Common myeloid progenitor, CD34-positive (primary cell): ENCODE data around the gene ZKSCAN1.
"Not testable (repeated sequence)": the region's sequence is repeated elsewhere in the genome, so short reads cannot be mapped to it uniquely, and the experiment has no call there.

ENCODE experiments used
- CTCF ChIA-PET: fragments of 350-600 bp; sonication (Branson Sonifier 250); formaldehyde crosslinking; loops from one replicate; lab custom pipeline; 2021; ENCODE audit warnings: antibody characterized with exemption; lab: Charles Lee
- POLR2A ChIA-PET: fragments of 350-600 bp; sonication (Branson Sonifier 250); formaldehyde crosslinking; loops from one replicate; lab custom pipeline; 2021; ENCODE audit warnings: antibody characterized with exemption; lab: Charles Lee
- DNase-seq, 3 donors: peaks; one replicate each; pipeline versions ENCODE4 v3.0.0 to v3.0.0-alpha.2; 2013
- H3K27ac ChIP-seq, 2 experiments: 1 replicate in 1 of 2; 2 replicates in 1 of 2; pipeline ENCODE4 v1.7.0; 2013; ENCODE audit warnings: inconsistent platforms in 2 of 2, low read length in 2 of 2, mild to moderate bottlenecking in 2 of 2, low read depth in 1 of 2, moderate library complexity in 1 of 2; ENCODE audit not compliant: severe bottlenecking in 2 of 2, insufficient read depth in 1 of 2, poor library complexity in 1 of 2
- H3K27me3 ChIP-seq, 5 experiments: replicated peaks in 2 of 5; 1 replicate in 3 of 5; 2 replicates in 2 of 5; pipeline versions ENCODE4 v1.6.1 to v1.7.0; 2013; ENCODE audit warnings: low read length in 4 of 5, mild to moderate bottlenecking in 2 of 5, moderate library complexity in 2 of 5, inconsistent platforms in 1 of 5; ENCODE audit not compliant: insufficient read depth in 5 of 5, control insufficient read depth in 4 of 5
- H3K36me3 ChIP-seq, 4 experiments: 1 replicate in 2 of 4; 2 replicates in 2 of 4; pipeline versions ENCODE4 v1.6.1 to v1.7.0; 2013; ENCODE audit warnings: low read length in 3 of 4, control low read depth in 1 of 4, mild to moderate bottlenecking in 1 of 4; ENCODE audit not compliant: control insufficient read depth in 4 of 4, insufficient read depth in 4 of 4
- H3K4me1 ChIP-seq, 4 experiments: 1 replicate in 3 of 4; 2 replicates in 1 of 4; pipeline versions ENCODE4 v1.6.1 to v1.7.1; 2013; ENCODE audit warnings: low read length in 3 of 4, mild to moderate bottlenecking in 3 of 4, control low read depth in 1 of 4, inconsistent platforms in 1 of 4, moderate library complexity in 1 of 4; ENCODE audit not compliant: control insufficient read depth in 4 of 4, insufficient read depth in 4 of 4; ENCODE audit errors: control extremely low read depth in 1 of 4
- H3K4me3 ChIP-seq, 7 experiments: 1 replicate in 4 of 7; 2 replicates in 3 of 7; pipeline versions ENCODE4 v1.5.1 to v1.7.0; 2013; ENCODE audit warnings: mild to moderate bottlenecking in 7 of 7, low read length in 6 of 7, moderate library complexity in 6 of 7, inconsistent platforms in 2 of 7, low read depth in 2 of 7, control low read depth in 1 of 7; ENCODE audit not compliant: insufficient read depth in 4 of 7, control insufficient read depth in 1 of 7; ENCODE audit errors: extremely low read depth in 1 of 7
- H3K9me3 ChIP-seq, 5 experiments: 1 replicate in 4 of 5; 2 replicates in 1 of 5; pipeline versions ENCODE4 v1.6.1 to v1.7.1; 2013; ENCODE audit warnings: low read length in 4 of 5, mild to moderate bottlenecking in 2 of 5, inconsistent platforms in 1 of 5, low read depth in 1 of 5, moderate library complexity in 1 of 5; ENCODE audit not compliant: control insufficient read depth in 4 of 5, insufficient read depth in 2 of 5; ENCODE audit errors: control extremely low read depth in 1 of 5
- WGBS: methylation state at CpG from one replicate; pipeline ENCODE4 v1.1.5; 2013; ENCODE audit not compliant: insufficient coverage; 5-methylcytosine and 5-hydroxymethylcytosine counted together

ZKSCAN1 gene

DNA sequence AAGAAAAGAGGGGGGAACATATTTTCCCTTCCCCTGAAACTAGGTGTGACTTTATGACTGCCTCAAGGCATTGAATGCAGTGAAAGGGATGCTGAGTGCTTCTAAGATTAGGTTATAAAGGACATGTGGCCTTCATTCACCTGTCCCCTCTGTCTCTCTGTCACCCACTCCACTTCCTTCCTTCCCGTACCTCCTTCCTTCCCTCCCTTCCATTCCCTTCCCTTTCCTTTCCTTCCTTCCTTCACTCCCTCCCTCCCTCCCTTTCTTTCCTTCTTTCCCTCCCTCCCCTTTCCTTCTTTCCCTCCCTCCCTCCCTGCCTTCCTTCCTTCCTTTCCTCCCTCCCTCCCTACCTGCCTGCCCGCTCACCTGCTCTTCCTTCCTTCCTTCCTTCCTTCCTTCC lies 4.5 kb upstream of the ZKSCAN1 start:
- ChIA-PET CTCF (interaction anchor here (0.6 to 1.2 kb wide), 4 partner anchors 9 to 486 kb away, joined by 3 to 4 read pairs (median 4); no protein-coding TSS in a partner anchor), POLR2A (no interaction called here)
- H3K4me1 ChIP-seq: peaks cover 0 to 25% (median 7%) of the 10 kb centered on the region in 4 experiments
- no peaks in the 10 kb centered on the region for H3K36me3 ChIP-seq
- DNase-seq: no peak
- no peak overlapping the region for H3K27ac ChIP-seq
- no peaks in the 10 kb centered on the region for H3K9me3 ChIP-seq
- no peaks in the 10 kb centered on the region for H3K27me3 ChIP-seq
- no peak overlapping the region for H3K4me3 ChIP-seq
- WGBS: 100% methylated on average over 1 of the region's 2 CpGs

DNA sequence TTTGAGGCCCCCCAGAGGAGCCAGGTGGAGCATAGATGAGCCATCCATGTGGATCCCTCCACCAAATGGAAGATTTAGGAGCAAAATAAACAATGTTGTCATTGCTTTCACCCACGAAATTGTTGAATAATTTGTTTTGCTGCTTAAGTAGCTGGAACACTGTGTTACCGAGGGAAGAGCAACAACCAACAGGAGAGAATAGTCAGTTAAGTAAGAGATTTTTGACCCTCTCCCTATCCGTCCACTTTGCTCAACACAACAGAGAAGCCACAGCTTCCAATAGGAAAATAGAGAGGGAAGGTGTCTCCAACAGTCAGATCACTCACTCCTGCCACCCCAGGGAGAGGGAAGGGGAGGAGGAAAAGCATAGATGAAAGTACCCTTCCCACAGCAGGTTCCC lies 3.9 kb upstream of the ZKSCAN1 start:
- H3K9me3 ChIP-seq: no peaks in the 10 kb centered on the region
- ChIA-PET CTCF (interaction anchor here (1.2 to 1.6 kb wide), 2 partner anchors 8 to 24 kb away, joined by 3 to 4 read pairs; no protein-coding TSS in a partner anchor), POLR2A (no interaction called here)
- H3K27me3 ChIP-seq: no peaks in the 10 kb centered on the region
- no peak for DNase-seq
- H3K36me3 ChIP-seq: no peaks in the 10 kb centered on the region
- peaks cover 0 to 31% (median 11%) of the 10 kb centered on the region in 4 experiments for H3K4me1 ChIP-seq
- 67% methylated on average over 1 of the region's 3 CpGs for WGBS
- H3K4me3 ChIP-seq: no peak overlapping the region
- H3K27ac ChIP-seq: no peak overlapping the region

DNA sequence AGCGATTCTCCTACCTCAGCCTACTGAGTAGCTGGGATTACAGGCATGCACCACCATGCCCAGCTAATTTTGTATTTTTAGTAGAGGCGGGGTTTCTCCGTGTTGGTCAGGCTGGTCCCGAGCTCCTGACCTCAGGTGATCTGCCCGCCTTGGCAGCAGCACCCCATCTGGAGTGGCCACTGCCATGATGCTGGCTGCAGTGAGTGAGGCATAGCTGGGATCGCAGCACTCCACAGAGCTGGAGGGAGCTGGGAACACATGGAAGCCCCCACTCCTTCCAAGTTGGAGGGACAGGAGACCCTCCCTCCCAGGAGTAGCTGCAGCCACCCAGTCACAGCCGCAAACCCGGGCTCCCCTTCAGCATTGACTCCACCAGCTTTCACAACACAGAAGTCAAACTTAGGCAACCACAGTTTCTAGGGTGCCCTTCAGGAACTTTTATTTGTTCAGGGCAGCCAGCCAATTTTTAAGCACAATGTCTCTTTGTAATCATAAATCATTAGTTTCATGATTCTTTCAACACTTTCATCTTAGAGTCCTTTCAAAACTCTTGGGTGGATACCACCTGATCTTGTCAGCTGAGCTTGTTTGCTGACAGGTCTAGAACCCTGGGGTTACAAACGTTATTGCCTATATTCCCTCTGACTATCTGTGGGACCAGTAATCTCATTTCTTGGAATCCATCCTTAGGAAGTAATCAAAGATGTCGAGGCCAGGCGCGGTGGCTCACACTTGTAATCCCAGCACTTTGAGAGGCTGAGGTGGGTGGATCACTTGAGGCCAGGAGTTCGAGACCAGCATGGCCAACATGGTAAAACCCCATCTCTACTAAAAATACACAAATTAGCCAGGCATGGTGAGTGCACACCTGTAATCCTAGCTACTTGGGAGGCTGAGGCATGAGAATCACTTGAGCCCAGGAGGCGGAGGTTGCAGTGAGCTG lies 2.7 kb upstream of the ZKSCAN1 start:
- not testable (repeated sequence) for H3K27ac ChIP-seq, H3K27me3 ChIP-seq, H3K4me3 ChIP-seq, H3K36me3 ChIP-seq, H3K9me3 ChIP-seq
- ChIA-PET POLR2A (interaction anchor here (1.6 kb wide), 1 partner anchor 9 kb away, joined by 5 read pairs; no protein-coding TSS in a partner anchor), CTCF (interaction anchor here (0.8 to 6.4 kb wide), 8 partner anchors 9 to 38 kb away, joined by 3 to 46 read pairs (median 4); no protein-coding TSS in a partner anchor)
- H3K4me1 ChIP-seq: peaks cover 4 to 34% (median 18%) of the 10 kb centered on the region in 4 experiments
- 55% methylated on average over 9 of the region's 14 CpGs for WGBS
- DNase-seq: peak in 2 of 3 donors; percentile 69 to 78

DNA sequence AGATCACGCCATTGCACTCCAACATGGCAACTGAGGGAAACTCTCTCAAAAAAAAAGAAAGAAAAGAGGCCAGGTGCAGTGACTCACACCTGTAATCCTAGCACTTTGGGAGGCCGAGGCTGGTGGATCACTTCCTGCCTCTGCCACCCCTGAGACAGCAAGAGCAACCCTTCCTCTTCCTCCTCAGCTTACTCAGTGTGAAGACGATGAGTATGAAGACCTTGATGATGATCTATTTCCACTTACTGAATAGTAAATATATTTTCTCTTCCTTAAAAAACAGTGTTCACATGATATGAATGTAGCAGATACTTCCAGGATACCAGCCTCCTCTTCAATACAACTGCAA lies 2.1 kb upstream of the ZKSCAN1 start:
- ChIA-PET CTCF (interaction anchor here (0.8 to 6.4 kb wide), 8 partner anchors 10 to 39 kb away, joined by 3 to 46 read pairs (median 4); no protein-coding TSS in a partner anchor), POLR2A (interaction anchor here (1.6 kb wide), 1 partner anchor 10 kb away, joined by 5 read pairs; no protein-coding TSS in a partner anchor)
- Histone ChIP-seq H3K4me1 (peaks cover 4 to 38% (median 19%) of the 10 kb centered on the region in 4 experiments), H3K4me3 (no peak overlapping the region), H3K27me3 (no peaks in the 10 kb centered on the region), H3K36me3 (no peaks in the 10 kb centered on the region), H3K9me3 (no peaks in the 10 kb centered on the region), H3K27ac (no peak overlapping the region)
- no peak for DNase-seq
- WGBS: 100% methylated on average over 1 of the region's 3 CpGs

DNA sequence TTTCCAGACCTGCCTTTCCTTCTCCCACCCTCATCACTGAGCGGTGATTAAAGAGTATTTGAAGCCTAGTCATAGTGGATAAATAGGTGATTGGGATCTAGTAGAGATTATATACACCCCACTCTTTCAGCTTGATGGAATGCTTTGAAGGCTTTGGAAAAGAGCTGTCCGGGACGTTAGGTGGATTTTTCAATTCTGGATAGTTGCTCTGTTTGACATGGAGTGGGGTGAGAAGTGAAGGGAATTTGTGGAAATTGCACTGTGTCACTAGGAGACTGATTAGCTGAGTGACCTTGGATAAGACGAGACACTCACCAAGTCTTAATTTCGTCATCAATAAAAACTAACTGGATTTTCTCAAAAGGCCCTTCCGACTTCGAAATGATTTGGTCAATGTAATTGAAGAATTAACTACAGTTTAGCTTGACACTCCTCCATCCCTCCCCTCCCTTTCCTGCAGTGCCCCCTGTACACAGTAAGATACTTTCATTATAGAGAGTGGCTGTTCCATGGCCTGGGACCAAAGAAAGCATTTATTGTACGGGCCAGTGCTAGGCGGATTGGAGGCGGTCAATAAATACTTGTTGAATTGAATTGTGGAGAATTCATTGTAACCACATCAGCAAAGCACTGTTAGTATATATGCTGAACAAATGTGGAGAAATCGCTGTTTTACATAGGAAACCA lies 962 bp downstream of the ZKSCAN1 start:
- H3K4me3 ChIP-seq: peak overlapping the region; percentile 68 to 97 (median 93)
- ChIA-PET POLR2A (interaction anchor here (0.9 to 2.4 kb wide), 5 partner anchors 13 to 98 kb away, joined by 3 to 14 read pairs (median 5); partner anchors contain the start of gene ZSCAN21), CTCF (interaction anchor here (0.7 to 6.4 kb wide), 15 partner anchors 13 to 103 kb away, joined by 3 to 46 read pairs (median 4); no protein-coding TSS in a partner anchor)
- peaks cover 4 to 44% (median 22%) of the 10 kb centered on the region in 4 experiments for H3K4me1 ChIP-seq
- peak in 1 of 3 donors; percentile 36 for DNase-seq
- H3K27ac ChIP-seq: peak overlapping the region; percentile 98 to 99
- 0% methylated on average over 1 of the region's 11 CpGs for WGBS
- H3K36me3 ChIP-seq: peaks cover 3 to 14% (median 5%) of the 10 kb centered on the region in 4 experiments
- no peaks in the 10 kb centered on the region for H3K27me3 ChIP-seq
- no peaks in the 10 kb centered on the region for H3K9me3 ChIP-seq

DNA sequence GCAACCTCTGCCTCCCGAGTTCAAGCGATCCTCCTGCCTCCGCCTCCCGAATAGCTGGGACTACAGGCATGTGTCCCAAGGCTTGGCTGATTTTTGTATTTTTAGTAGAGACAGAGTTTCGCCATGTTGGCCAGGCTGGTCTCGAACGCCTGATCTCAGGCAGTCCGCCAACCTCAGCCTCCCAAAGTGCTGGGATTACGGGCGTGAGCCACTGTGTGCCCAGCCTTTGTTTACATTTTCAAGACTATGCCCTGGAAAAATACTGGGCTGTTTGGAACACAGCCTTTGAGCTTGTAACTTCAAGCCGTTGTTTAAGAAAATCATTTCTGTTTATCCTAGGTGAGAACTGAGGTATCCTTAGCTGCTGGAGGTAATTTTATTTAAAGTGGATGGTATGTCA lies 1.9 kb downstream of the ZKSCAN1 start:
- POLR2A ChIA-PET: interaction anchor here (0.6 kb wide), 1 partner anchor 19 kb away, joined by 3 read pairs; no protein-coding TSS in a partner anchor

More for the DNA sequence above, 1.9 kb downstream of the ZKSCAN1 start:
- no peaks in the 10 kb centered on the region for H3K9me3 ChIP-seq
- H3K27ac ChIP-seq: no peak overlapping the region
- DNase-seq: no peak
- H3K4me1 ChIP-seq: peaks cover 4 to 49% (median 22%) of the 10 kb centered on the region in 4 experiments
- H3K36me3 ChIP-seq: peaks cover 3 to 15% (median 8%) of the 10 kb centered on the region in 4 experiments
- CTCF ChIA-PET: interaction anchor here (0.9 to 6.4 kb wide), 10 partner anchors 12 to 104 kb away, joined by 3 to 46 read pairs (median 6); partner anchors contain the start of gene ZSCAN21
- H3K27me3 ChIP-seq: no peaks in the 10 kb centered on the region
- WGBS: 97% methylated on average over 10 of the region's 11 CpGs
- peak overlapping the region in 2 of 7 experiments; percentile 7 to 8 for H3K4me3 ChIP-seq
